ENCODE data around the gene SPSB4. TPM values are rescaled to one million over a fixed set of nuclear protein-coding genes. Genes with fewer than 3 reads are reported as not detected.
A peak's percentile ranks its signal among the peaks of the same experiment; 100 is the strongest.

Gene SPSB4
- total RNA-seq, 2 experiments from 2014 or later: not detected

- no peak for DNase-seq
- no peaks in the 10 kb centered on the region for H3K4me1 Mint-ChIP-seq
- ChIA-PET CTCF (interaction anchor here (0.6 to 1.2 kb wide), 4 partner anchors 9 to 215 kb away, joined by 3 to 7 read pairs (median 4); partner anchors contain the start of gene SPSB4), POLR2A (no interaction called here)
- H3K27ac Mint-ChIP-seq: no peak overlapping the region
- H3K4me3 Mint-ChIP-seq: no peak overlapping the region
- peaks cover 21% of the 10 kb centered on the region for H3K27me3 Mint-ChIP-seq
- H3K9me3 Mint-ChIP-seq: no peaks in the 10 kb centered on the region
- no peaks in the 10 kb centered on the region for H3K36me3 Mint-ChIP-seq (ENCODE audit: low read depth)
Observed at GRCh38 chr3:141039589-141039988, 11.6 kb upstream of the SPSB4 start.

- Mint-ChIP-seq H3K9me3 (no peaks in the 10 kb centered on the region), H3K27me3 (peaks cover 40% of the 10 kb centered on the region), H3K4me1 (peaks cover under 1% of the 10 kb centered on the region), H3K4me3 (no peak overlapping the region), H3K36me3 (ENCODE audit: low read depth) (no peaks in the 10 kb centered on the region), H3K27ac (no peak overlapping the region)
- no peak for DNase-seq
- ChIA-PET POLR2A (no interaction called here), CTCF (no interaction called here)
Observed at GRCh38 chr3:141044695-141045641, 6.2 kb upstream of the SPSB4 start.

- no peak for DNase-seq
- CTCF ChIA-PET: no interaction called here
- POLR2A ChIA-PET: no interaction called here
- Mint-ChIP-seq H3K4me1 (peaks cover 9% of the 10 kb centered on the region), H3K36me3 (ENCODE audit: low read depth) (no peaks in the 10 kb centered on the region), H3K27ac (no peak overlapping the region), H3K27me3 (peaks cover 48% of the 10 kb centered on the region), H3K4me3 (no peak overlapping the region), H3K9me3 (no peaks in the 10 kb centered on the region)
Observed at GRCh38 chr3:141045849-141046248, 5.3 kb upstream of the SPSB4 start.

GRCh38 chr3:141047168-141047567 lies 4.0 kb upstream of the SPSB4 start:
- peaks cover 53% of the 10 kb centered on the region for H3K27me3 Mint-ChIP-seq
- no peak overlapping the region for H3K27ac Mint-ChIP-seq
- no peaks in the 10 kb centered on the region for H3K9me3 Mint-ChIP-seq
- no peak overlapping the region for H3K4me3 Mint-ChIP-seq
- DNase-seq: no peak
- CTCF ChIA-PET: no interaction called here
- H3K4me1 Mint-ChIP-seq: peaks cover 12% of the 10 kb centered on the region
- POLR2A ChIA-PET: no interaction called here
- no peaks in the 10 kb centered on the region for H3K36me3 Mint-ChIP-seq (ENCODE audit: low read depth)

- POLR2A ChIA-PET: no interaction called here
- no peak overlapping the region for H3K4me3 Mint-ChIP-seq
- CTCF ChIA-PET: interaction anchor here (0.6 to 1.4 kb wide), 3 partner anchors 37 to 1708 kb away, joined by 3 to 5 read pairs (median 3); no protein-coding TSS in a partner anchor
- DNase-seq: no peak
- H3K27me3 Mint-ChIP-seq: peaks cover 62% of the 10 kb centered on the region
- no peaks in the 10 kb centered on the region for H3K36me3 Mint-ChIP-seq (ENCODE audit: low read depth)
- no peaks in the 10 kb centered on the region for H3K9me3 Mint-ChIP-seq
- no peak overlapping the region for H3K27ac Mint-ChIP-seq
- peaks cover 16% of the 10 kb centered on the region for H3K4me1 Mint-ChIP-seq
Observed at GRCh38 chr3:141049681-141050080, 1.5 kb upstream of the SPSB4 start.

- CTCF ChIA-PET: interaction anchor here (0.9 to 1.5 kb wide), 3 partner anchors 15 to 41 kb away, joined by 3 read pairs; no protein-coding TSS in a partner anchor
- Mint-ChIP-seq H3K9me3 (no peaks in the 10 kb centered on the region), H3K27me3 (peaks cover 67% of the 10 kb centered on the region), H3K36me3 (ENCODE audit: low read depth) (no peaks in the 10 kb centered on the region), H3K4me1 (peaks cover 16% of the 10 kb centered on the region), H3K27ac (no peak overlapping the region), H3K4me3 (peak overlapping the region; percentile 35)
- DNase-seq: no peak
- POLR2A ChIA-PET: interaction anchor here (0.7 kb wide), 1 partner anchor 486 kb away, joined by 7 read pairs; no protein-coding TSS in a partner anchor
Observed at GRCh38 chr3:141051443-141052200, 475 bp downstream of the SPSB4 start.

GRCh38 chr3:141052201-141053069 lies 1.3 kb downstream of the SPSB4 start:
- Mint-ChIP-seq H3K9me3 (no peaks in the 10 kb centered on the region), H3K36me3 (ENCODE audit: low read depth) (no peaks in the 10 kb centered on the region), H3K4me3 (peak overlapping the region; percentile 35), H3K27ac (no peak overlapping the region), H3K4me1 (peaks cover 16% of the 10 kb centered on the region), H3K27me3 (peaks cover 59% of the 10 kb centered on the region)
- POLR2A ChIA-PET: no interaction called here
- DNase-seq: no peak
- CTCF ChIA-PET: interaction anchor here (0.9 kb wide), 1 partner anchor 36 kb away, joined by 3 read pairs; no protein-coding TSS in a partner anchor

GRCh38 chr3:141055136-141055535 lies 4.0 kb downstream of the SPSB4 start:
- H3K9me3 Mint-ChIP-seq: peaks cover 3% of the 10 kb centered on the region
- H3K4me3 Mint-ChIP-seq: no peak overlapping the region
- peaks cover 14% of the 10 kb centered on the region for H3K4me1 Mint-ChIP-seq
- no peak overlapping the region for H3K27ac Mint-ChIP-seq
- ChIA-PET POLR2A (no interaction called here), CTCF (no interaction called here)
- no peaks in the 10 kb centered on the region for H3K36me3 Mint-ChIP-seq (ENCODE audit: low read depth)
- H3K27me3 Mint-ChIP-seq: peaks cover 37% of the 10 kb centered on the region
- DNase-seq: no peak

GRCh38 chr3:141055536-141056445 lies 4.6 kb downstream of the SPSB4 start:
- ChIA-PET POLR2A (no interaction called here), CTCF (no interaction called here)
- Mint-ChIP-seq H3K27ac (no peak overlapping the region), H3K27me3 (peaks cover 31% of the 10 kb centered on the region), H3K4me3 (no peak overlapping the region), H3K36me3 (ENCODE audit: low read depth) (no peaks in the 10 kb centered on the region), H3K4me1 (peaks cover 8% of the 10 kb centered on the region), H3K9me3 (peaks cover 3% of the 10 kb centered on the region)
- DNase-seq: no peak

GRCh38 chr3:141056751-141057171 lies 5.6 kb downstream of the SPSB4 start:
- ChIA-PET POLR2A (no interaction called here), CTCF (no interaction called here)
- Mint-ChIP-seq H3K27me3 (peaks cover 30% of the 10 kb centered on the region), H3K36me3 (ENCODE audit: low read depth) (no peaks in the 10 kb centered on the region), H3K4me1 (peaks cover 6% of the 10 kb centered on the region), H3K4me3 (no peak overlapping the region), H3K27ac (no peak overlapping the region), H3K9me3 (peaks cover 3% of the 10 kb centered on the region)
- DNase-seq: no peak

- peaks cover 23% of the 10 kb centered on the region for H3K27me3 Mint-ChIP-seq
- H3K9me3 Mint-ChIP-seq: peaks cover 3% of the 10 kb centered on the region
- H3K27ac Mint-ChIP-seq: no peak overlapping the region
- peaks cover 2% of the 10 kb centered on the region for H3K4me1 Mint-ChIP-seq
- CTCF ChIA-PET: interaction anchor here (1.0 kb wide), 1 partner anchor 57 kb away, joined by 3 read pairs; no protein-coding TSS in a partner anchor
- no peak overlapping the region for H3K4me3 Mint-ChIP-seq
- no peak for DNase-seq
- POLR2A ChIA-PET: no interaction called here
- no peaks in the 10 kb centered on the region for H3K36me3 Mint-ChIP-seq (ENCODE audit: low read depth)
Observed at GRCh38 chr3:141057436-141057835, 6.3 kb downstream of the SPSB4 start.
